Immature natural killer cell (primary cell): Measurements from ENCODE around the gene UIMC1. TPM values are rescaled to one million over a fixed set of nuclear protein-coding genes. Genes with fewer than 3 reads are reported as not detected.

Experiments
- DNase-seq, 3 donors: peaks; one replicate each; pipeline ENCODE4 v3.0.0; 2022; ENCODE audit warnings: mixed read lengths in 1 of 3
- H3K27ac Mint-ChIP-seq, 6 donors: one replicate each; pipeline ENCODE4 v1.8.0; 2020; ENCODE audit warnings: mixed read lengths in 6 of 6, mild to moderate bottlenecking in 5 of 6, inconsistent platforms in 4 of 6, moderate library complexity in 3 of 6
- H3K27me3 Mint-ChIP-seq, 3 donors: one replicate each; pipeline ENCODE4 v1.8.0; 2020 to 2021; ENCODE audit warnings: low read depth in 3 of 3, mild to moderate bottlenecking in 3 of 3, mixed read lengths in 3 of 3, moderate library complexity in 3 of 3, inconsistent platforms in 1 of 3
- H3K36me3 Mint-ChIP-seq, 3 donors: one replicate each; pipeline ENCODE4 v1.8.0; 2020; ENCODE audit warnings: mixed read lengths in 3 of 3, inconsistent platforms in 2 of 3, mild to moderate bottlenecking in 2 of 3
- H3K4me1 Mint-ChIP-seq, 2 donors: one replicate each; pipeline ENCODE4 v1.8.0; 2020; ENCODE audit warnings: inconsistent platforms in 2 of 2, mild to moderate bottlenecking in 2 of 2, mixed read lengths in 2 of 2, moderate library complexity in 1 of 2
- H3K4me3 Mint-ChIP-seq, 5 donors: one replicate each; pipeline ENCODE4 v1.8.0; 2020; ENCODE audit warnings: mild to moderate bottlenecking in 5 of 5, mixed read lengths in 5 of 5, inconsistent platforms in 3 of 5, moderate library complexity in 3 of 5
- H3K9me3 Mint-ChIP-seq, 6 donors: one replicate each; pipeline ENCODE4 v1.8.0; 2020; ENCODE audit warnings: mild to moderate bottlenecking in 6 of 6, mixed read lengths in 6 of 6, inconsistent platforms in 4 of 6, moderate library complexity in 3 of 6
- polyA plus RNA-seq, 3 donors: library from polyadenylated mRNA; unstranded; fragments of 300-500 nt; fragmentation: Illumina TruSeq; gene quantifications; one replicate each; pipeline ENCODE4 v1.2.3, GENCODE V29; 2021

UIMC1 gene
- polyA plus RNA-seq, 3 donors from 2014 or later: 12.8 to 21.5 (median 14.9) TPM

- H3K4me1 Mint-ChIP-seq: peaks cover 1 to 5% of the 10 kb centered on the region in 2 donors
- no peak overlapping the region for H3K4me3 Mint-ChIP-seq
- peaks cover 18 to 32% (median 26%) of the 10 kb centered on the region in 3 donors for H3K36me3 Mint-ChIP-seq
- no peak overlapping the region for H3K27ac Mint-ChIP-seq
- DNase-seq: no peak
- no peaks in the 10 kb centered on the region for H3K9me3 Mint-ChIP-seq
- H3K27me3 Mint-ChIP-seq: no peaks in the 10 kb centered on the region
Observed at GRCh38 chr5:176965633-176966032, 40.9 kb downstream of the UIMC1 start.

GRCh38 chr5:176959051-176959450, 47.5 kb downstream of the UIMC1 start:
- Mint-ChIP-seq H3K36me3 (peaks cover 0 to 19% (median 11%) of the 10 kb centered on the region in 3 donors), H3K4me1 (peaks cover 0 to 1% of the 10 kb centered on the region in 2 donors), H3K27ac (no peak overlapping the region), H3K4me3 (no peak overlapping the region), H3K27me3 (peaks cover 0 to 3% (median 2%) of the 10 kb centered on the region in 3 donors), H3K9me3 (no peaks in the 10 kb centered on the region)
- peak; percentile 21 to 43 (median 32) for DNase-seq

- H3K36me3 Mint-ChIP-seq: peaks cover 0 to 19% (median 6%) of the 10 kb centered on the region in 3 donors
- H3K9me3 Mint-ChIP-seq: no peaks in the 10 kb centered on the region
- H3K4me3 Mint-ChIP-seq: no peak overlapping the region
- no peaks in the 10 kb centered on the region for H3K4me1 Mint-ChIP-seq
- H3K27ac Mint-ChIP-seq: peak overlapping the region in 2 of 6 donors; percentile 43 to 47
- peaks cover 0 to 3% (median 2%) of the 10 kb centered on the region in 3 donors for H3K27me3 Mint-ChIP-seq
- DNase-seq: no peak
Observed at GRCh38 chr5:176956756-176957155, 49.8 kb downstream of the UIMC1 start.

DNA sequence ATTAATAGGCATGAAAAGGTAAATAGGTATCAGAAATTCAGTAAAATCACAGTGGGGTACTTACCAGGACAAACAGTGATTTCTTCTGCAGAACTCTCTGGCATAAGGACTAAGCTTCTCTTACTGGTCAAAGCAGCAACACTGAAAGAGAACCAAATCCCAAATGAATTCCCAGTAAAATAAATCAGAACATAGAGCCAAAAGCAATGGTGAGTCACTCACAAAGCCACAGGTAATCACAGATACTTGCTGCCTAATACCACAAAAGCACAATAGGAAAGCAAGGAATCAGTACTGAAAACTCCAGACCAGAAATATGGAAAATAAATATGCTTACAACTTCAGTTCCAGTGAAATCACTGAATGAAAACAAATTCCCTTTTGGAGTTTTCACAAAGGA, 50.7 kb downstream of the UIMC1 start:
- Mint-ChIP-seq H3K27me3 (peaks cover 0 to 3% (median 2%) of the 10 kb centered on the region in 3 donors), H3K27ac (no peak overlapping the region), H3K9me3 (no peaks in the 10 kb centered on the region), H3K4me1 (no peaks in the 10 kb centered on the region), H3K4me3 (no peak overlapping the region), H3K36me3 (peaks cover 3 to 25% (median 12%) of the 10 kb centered on the region in 3 donors)
- DNase-seq: no peak

DNA sequence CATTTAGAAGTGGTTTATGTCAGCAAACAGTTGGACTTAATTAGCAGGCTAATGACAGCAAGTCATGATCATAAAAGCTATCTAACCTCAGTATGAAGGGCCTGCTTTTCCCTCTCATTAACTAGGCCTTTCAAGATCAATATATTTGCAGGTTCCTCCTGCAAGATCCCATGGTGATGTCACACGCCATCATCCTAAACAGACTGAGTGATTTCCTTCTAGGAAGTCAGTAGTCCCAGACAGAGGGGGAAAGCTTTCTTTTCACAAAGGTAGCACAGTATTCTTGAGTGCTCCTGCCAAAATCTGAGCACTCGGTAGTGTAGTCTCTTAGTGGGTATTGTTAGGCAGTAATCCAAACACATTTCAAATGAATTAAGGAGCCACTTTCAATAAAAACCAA, 52.5 kb downstream of the UIMC1 start:
- DNase-seq: no peak
- Mint-ChIP-seq H3K4me1 (no peaks in the 10 kb centered on the region), H3K27ac (no peak overlapping the region), H3K27me3 (peaks cover 0 to 3% (median 0%) of the 10 kb centered on the region in 3 donors), H3K36me3 (peaks cover 3 to 28% (median 12%) of the 10 kb centered on the region in 3 donors), H3K9me3 (no peaks in the 10 kb centered on the region), H3K4me3 (no peak overlapping the region)

DNA sequence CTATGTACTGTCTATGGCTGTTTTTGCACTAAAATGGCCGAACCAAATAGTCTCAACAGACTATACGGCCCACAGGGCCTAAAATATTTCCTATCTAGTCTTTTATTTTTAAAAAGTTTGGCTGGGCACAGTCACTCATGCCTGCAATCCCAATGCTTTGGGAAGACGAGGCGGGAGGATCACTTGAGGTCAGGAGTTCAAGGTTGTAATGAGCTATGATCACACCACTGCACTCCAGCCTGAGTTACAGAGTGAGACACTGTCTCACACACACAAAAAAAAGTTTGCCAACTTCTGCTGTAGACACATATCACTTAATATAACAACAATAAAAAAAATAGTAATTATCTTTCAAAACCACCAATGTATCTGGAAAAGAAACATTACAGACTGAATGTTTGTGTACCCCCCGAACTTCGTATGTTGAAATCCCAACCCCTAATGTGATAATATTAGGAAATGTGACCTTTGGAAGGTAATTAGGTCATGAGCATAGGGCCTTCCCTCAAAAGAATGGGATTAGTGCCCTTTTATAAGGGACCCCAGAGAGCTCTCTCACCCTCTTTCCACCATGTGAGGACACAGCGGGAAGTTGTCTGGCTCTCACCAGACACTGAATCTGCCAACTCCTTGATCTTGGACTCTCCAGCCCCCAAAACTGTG, 53.9 kb downstream of the UIMC1 start:
- peaks cover 7 to 36% (median 15%) of the 10 kb centered on the region in 3 donors for H3K36me3 Mint-ChIP-seq
- no peak for DNase-seq
- peaks cover 0 to 3% (median 0%) of the 10 kb centered on the region in 3 donors for H3K27me3 Mint-ChIP-seq
- H3K27ac Mint-ChIP-seq: peak overlapping the region in 1 of 6 donors; percentile 18
- no peaks in the 10 kb centered on the region for H3K9me3 Mint-ChIP-seq
- no peaks in the 10 kb centered on the region for H3K4me1 Mint-ChIP-seq
- no peak overlapping the region for H3K4me3 Mint-ChIP-seq

GRCh38 chr5:176948458-176948857, 58.1 kb downstream of the UIMC1 start:
- peaks cover 7 to 39% (median 12%) of the 10 kb centered on the region in 3 donors for H3K36me3 Mint-ChIP-seq
- no peak overlapping the region for H3K27ac Mint-ChIP-seq
- H3K4me3 Mint-ChIP-seq: no peak overlapping the region
- no peaks in the 10 kb centered on the region for H3K9me3 Mint-ChIP-seq
- no peaks in the 10 kb centered on the region for H3K4me1 Mint-ChIP-seq
- DNase-seq: no peak
- H3K27me3 Mint-ChIP-seq: no peaks in the 10 kb centered on the region

DNA sequence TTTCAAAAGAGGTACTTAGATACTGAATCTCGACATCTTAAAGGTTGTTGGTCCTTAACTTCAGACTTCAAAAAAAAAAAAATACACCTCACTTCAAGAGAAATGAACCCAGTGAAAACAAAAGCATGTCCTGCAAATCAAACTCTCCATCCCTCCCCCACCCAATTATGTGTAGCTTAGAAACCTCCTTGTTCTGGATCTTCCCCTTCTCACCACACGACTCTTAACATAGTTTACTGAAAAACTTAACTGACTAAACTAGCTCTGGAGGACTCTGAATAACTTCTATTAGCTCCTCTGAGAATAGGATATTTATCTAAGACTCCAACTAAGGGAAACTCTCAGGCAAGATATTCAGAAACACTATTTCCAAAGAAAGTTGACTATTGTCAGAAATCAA, 58.7 kb downstream of the UIMC1 start:
- H3K27ac Mint-ChIP-seq: no peak overlapping the region
- DNase-seq: no peak
- peaks cover 13 to 41% (median 18%) of the 10 kb centered on the region in 3 donors for H3K36me3 Mint-ChIP-seq
- no peaks in the 10 kb centered on the region for H3K9me3 Mint-ChIP-seq
- no peak overlapping the region for H3K4me3 Mint-ChIP-seq
- no peaks in the 10 kb centered on the region for H3K27me3 Mint-ChIP-seq
- H3K4me1 Mint-ChIP-seq: no peaks in the 10 kb centered on the region

- peaks cover 11 to 39% (median 11%) of the 10 kb centered on the region in 3 donors for H3K36me3 Mint-ChIP-seq
- H3K27ac Mint-ChIP-seq: peak overlapping the region in 2 of 6 donors; percentile 38 to 58
- no peaks in the 10 kb centered on the region for H3K4me1 Mint-ChIP-seq
Observed at GRCh38 chr5:176944268-176944667, 62.3 kb downstream of the UIMC1 start.

GRCh38 chr5:176943816-176944215, 62.8 kb downstream of the UIMC1 start:
- peaks cover 0 to 2% (median 0%) of the 10 kb centered on the region in 3 donors for H3K27me3 Mint-ChIP-seq
- H3K27ac Mint-ChIP-seq: peak overlapping the region in 1 of 6 donors; percentile 14
- no peaks in the 10 kb centered on the region for H3K9me3 Mint-ChIP-seq
- H3K36me3 Mint-ChIP-seq: peaks cover 11 to 37% (median 11%) of the 10 kb centered on the region in 3 donors
- no peaks in the 10 kb centered on the region for H3K4me1 Mint-ChIP-seq
- no peak overlapping the region for H3K4me3 Mint-ChIP-seq
- no peak for DNase-seq

More at GRCh38 chr5:176944268-176944667, 62.3 kb downstream of the UIMC1 start:
- H3K9me3 Mint-ChIP-seq: no peaks in the 10 kb centered on the region
- DNase-seq: no peak
- H3K27me3 Mint-ChIP-seq: peaks cover 0 to 2% (median 0%) of the 10 kb centered on the region in 3 donors
- no peak overlapping the region for H3K4me3 Mint-ChIP-seq

DNA sequence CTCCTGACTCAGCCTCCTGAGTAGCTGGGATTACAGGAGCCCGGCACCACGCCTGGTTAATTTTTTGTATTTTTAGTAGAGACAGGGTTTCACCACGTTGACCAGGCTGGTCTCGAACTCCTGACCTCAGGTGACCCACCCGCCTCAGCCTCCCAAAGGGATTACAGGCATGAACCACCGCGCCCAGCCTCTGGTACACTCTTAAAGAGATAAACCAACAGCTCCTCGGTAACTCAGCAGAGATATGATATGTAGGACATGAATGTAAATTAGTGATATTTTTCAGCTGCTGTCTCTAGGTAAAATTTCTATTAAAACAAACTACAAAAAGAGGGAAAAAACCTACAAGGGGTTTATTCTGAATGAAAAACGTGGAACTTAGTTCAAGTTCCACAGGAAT, 64.6 kb downstream of the UIMC1 start:
- Mint-ChIP-seq H3K27ac (no peak overlapping the region), H3K4me1 (no peaks in the 10 kb centered on the region), H3K36me3 (peaks cover 7 to 28% (median 7%) of the 10 kb centered on the region in 3 donors), H3K9me3 (no peaks in the 10 kb centered on the region), H3K27me3 (peaks cover 0 to 2% (median 0%) of the 10 kb centered on the region in 3 donors), H3K4me3 (no peak overlapping the region)
- DNase-seq: no peak

DNA sequence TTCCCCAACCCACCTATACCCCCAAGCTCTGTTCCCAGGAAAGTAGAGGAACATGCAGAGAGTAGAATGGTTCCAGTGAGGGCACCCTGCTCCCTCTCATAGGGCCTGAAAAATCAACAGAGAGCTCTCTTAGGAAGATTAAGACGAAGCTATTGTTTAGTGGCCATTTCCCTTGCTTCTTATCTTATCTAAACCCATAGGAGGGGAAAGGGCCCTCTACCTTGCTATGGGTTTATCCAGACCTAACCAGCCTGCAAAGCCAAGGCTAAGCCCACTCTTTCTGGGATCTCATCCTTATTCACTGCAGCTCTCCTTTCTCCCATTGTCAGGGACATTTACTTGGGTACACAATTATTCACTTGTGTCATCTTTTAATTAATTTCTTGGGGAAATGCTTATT, 68.1 kb downstream of the UIMC1 start:
- peak overlapping the region in 1 of 6 donors; percentile 22 for H3K27ac Mint-ChIP-seq
- no peaks in the 10 kb centered on the region for H3K9me3 Mint-ChIP-seq
- H3K4me3 Mint-ChIP-seq: no peak overlapping the region
- peaks cover 20 to 21% of the 10 kb centered on the region in 2 donors for H3K4me1 Mint-ChIP-seq
- no peak for DNase-seq
- peaks cover 0 to 2% (median 0%) of the 10 kb centered on the region in 3 donors for H3K27me3 Mint-ChIP-seq
- H3K36me3 Mint-ChIP-seq: peaks cover 7 to 15% (median 7%) of the 10 kb centered on the region in 3 donors

DNA sequence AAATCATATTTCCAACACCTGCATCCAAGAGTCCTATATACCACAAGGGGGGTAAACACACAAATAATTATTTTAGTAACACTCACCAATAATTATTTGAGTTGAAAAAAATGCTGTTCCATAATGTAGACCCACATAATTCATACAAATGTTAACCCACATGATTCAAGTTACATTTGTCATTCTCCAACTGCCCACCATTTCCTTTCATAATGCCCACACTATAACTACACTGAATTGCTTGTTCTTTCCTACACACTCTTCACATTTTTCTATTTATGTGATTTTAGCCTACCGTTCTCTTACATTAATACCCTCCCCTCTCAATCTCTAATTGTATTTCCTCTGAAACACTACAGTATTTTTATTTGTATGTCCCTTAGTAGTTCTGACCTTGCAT, 71.6 kb downstream of the UIMC1 start:
- Mint-ChIP-seq H3K4me1 (peaks cover 20 to 21% of the 10 kb centered on the region in 2 donors), H3K27ac (peak overlapping the region in 5 of 6 donors; percentile 3 to 41 (median 32)), H3K36me3 (peaks cover 0 to 13% (median 4%) of the 10 kb centered on the region in 3 donors)

DNA sequence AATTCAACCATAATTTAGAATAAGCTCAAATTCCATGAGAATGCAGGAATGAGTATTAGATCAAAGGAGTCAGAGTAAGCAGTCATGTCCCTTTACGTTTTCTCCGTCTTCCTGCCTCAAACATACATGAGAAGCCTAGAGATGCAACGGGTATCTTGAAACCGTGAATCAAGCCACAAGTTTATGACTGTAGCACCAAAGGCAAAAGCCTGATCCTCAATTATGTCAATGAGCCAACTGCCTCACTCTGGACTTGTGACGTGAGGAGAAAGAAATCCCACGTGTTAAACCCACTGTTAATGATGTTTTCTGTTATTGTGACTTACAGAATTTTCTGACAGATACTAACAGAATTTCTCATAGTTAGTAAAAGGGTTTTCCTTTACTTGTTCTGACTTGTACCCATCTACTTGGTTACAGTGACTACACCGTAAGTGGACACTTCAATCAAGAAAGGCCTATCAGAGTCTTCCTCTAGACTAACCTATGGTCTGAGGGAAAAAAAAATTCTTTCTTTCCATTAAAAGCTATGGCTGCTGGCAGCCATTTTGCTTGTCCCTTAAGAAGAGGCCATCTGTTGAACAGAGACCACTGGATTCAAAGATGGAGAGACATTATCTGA, 72.2 kb downstream of the UIMC1 start:
- no peak overlapping the region for H3K4me3 Mint-ChIP-seq
- peaks cover 20 to 21% of the 10 kb centered on the region in 2 donors for H3K4me1 Mint-ChIP-seq
- DNase-seq: peak; percentile 31 to 42 (median 34)
- peaks cover 0 to 2% (median 0%) of the 10 kb centered on the region in 3 donors for H3K27me3 Mint-ChIP-seq
- peaks cover 3 to 12% (median 4%) of the 10 kb centered on the region in 3 donors for H3K36me3 Mint-ChIP-seq
- H3K9me3 Mint-ChIP-seq: no peaks in the 10 kb centered on the region
- H3K27ac Mint-ChIP-seq: peak overlapping the region; percentile 10 to 47 (median 40)

More for the DNA sequence above, 71.6 kb downstream of the UIMC1 start:
- Mint-ChIP-seq H3K9me3 (no peaks in the 10 kb centered on the region), H3K27me3 (peaks cover 0 to 2% (median 0%) of the 10 kb centered on the region in 3 donors), H3K4me3 (no peak overlapping the region)
- no peak for DNase-seq
